Stomach (tissue), 4 donors: Measurements from ENCODE around the gene OR4P4.

Experiments
- POLR2A ChIP-seq, 4 donors: fragments of 450-650 bp; IDR thresholded peaks; one replicate each; pipeline ENCODE4 v1.6.1; 2016; ENCODE audit warnings: antibody characterized with exemption in 4 of 4, control low read depth in 2 of 4, mild to moderate bottlenecking in 1 of 4, moderate library complexity in 1 of 4
- TF ChIP-seq, protein P1 (sequence below), 7 experiments: fragments of 450-650 bp in 4 of 7; fragments of 200-600 bp in 3 of 7; sonication (generic) in 3 of 7; IDR thresholded peaks; one replicate each; pipeline ENCODE4 v1.5.1; 2016 to 2019; ENCODE audit warnings: antibody characterized with exemption in 7 of 7, control low read depth in 2 of 7, mild to moderate bottlenecking in 1 of 7

DNA sequence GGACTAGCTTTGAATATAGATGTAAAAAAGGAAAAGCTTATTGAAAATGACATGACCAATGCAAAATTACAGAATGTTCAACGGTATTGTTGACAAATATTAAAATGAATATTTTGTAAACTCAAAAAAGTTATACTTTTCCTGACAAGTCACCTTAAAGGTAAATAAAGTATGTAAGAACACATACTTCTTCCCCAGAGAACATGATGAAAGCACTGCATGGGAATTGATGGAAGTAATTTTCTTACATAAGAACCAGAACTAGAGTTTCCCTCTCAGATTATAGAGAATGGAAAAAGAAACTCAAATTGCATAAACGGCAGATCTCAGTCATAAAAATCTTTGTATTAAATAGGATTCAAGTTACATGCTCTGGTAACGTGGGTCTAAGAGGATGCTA is at the start of gene OR4P4:
- TF ChIP-seq POLR2A (IDR thresholded peaks at IDR 0.05) = no peak
- TF ChIP-seq, protein P1, sequence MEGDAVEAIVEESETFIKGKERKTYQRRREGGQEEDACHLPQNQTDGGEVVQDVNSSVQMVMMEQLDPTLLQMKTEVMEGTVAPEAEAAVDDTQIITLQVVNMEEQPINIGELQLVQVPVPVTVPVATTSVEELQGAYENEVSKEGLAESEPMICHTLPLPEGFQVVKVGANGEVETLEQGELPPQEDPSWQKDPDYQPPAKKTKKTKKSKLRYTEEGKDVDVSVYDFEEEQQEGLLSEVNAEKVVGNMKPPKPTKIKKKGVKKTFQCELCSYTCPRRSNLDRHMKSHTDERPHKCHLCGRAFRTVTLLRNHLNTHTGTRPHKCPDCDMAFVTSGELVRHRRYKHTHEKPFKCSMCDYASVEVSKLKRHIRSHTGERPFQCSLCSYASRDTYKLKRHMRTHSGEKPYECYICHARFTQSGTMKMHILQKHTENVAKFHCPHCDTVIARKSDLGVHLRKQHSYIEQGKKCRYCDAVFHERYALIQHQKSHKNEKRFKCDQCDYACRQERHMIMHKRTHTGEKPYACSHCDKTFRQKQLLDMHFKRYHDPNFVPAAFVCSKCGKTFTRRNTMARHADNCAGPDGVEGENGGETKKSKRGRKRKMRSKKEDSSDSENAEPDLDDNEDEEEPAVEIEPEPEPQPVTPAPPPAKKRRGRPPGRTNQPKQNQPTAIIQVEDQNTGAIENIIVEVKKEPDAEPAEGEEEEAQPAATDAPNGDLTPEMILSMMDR (IDR thresholded peaks at IDR 0.05) = no peak
